ENCODE measurements around the gene ZDHHC19.

GRCh38 chr3:196208942-196209695 is 2.1 kb downstream of the ZDHHC19 start:
- TF ChIP-seq, protein P1, sequence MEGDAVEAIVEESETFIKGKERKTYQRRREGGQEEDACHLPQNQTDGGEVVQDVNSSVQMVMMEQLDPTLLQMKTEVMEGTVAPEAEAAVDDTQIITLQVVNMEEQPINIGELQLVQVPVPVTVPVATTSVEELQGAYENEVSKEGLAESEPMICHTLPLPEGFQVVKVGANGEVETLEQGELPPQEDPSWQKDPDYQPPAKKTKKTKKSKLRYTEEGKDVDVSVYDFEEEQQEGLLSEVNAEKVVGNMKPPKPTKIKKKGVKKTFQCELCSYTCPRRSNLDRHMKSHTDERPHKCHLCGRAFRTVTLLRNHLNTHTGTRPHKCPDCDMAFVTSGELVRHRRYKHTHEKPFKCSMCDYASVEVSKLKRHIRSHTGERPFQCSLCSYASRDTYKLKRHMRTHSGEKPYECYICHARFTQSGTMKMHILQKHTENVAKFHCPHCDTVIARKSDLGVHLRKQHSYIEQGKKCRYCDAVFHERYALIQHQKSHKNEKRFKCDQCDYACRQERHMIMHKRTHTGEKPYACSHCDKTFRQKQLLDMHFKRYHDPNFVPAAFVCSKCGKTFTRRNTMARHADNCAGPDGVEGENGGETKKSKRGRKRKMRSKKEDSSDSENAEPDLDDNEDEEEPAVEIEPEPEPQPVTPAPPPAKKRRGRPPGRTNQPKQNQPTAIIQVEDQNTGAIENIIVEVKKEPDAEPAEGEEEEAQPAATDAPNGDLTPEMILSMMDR (IDR thresholded peaks at IDR 0.05) = no peak
- no peak for TF ChIP-seq POLR2A (IDR thresholded peaks at IDR 0.05)

Data from upper lobe of left lung (tissue), 4 donors.